Glutamatergic neuron (in vitro differentiated cells): ENCODE measurements around the gene RAB30. TPM values are rescaled to one million over a fixed set of nuclear protein-coding genes. Genes with fewer than 3 reads are reported as not detected.

Experiments
- DNase-seq: peaks from one replicate; pipeline ENCODE4 v3.0.0; 2022
- H3K27ac Mint-ChIP-seq: one replicate; pipeline ENCODE4 v1.8.0; 2020; ENCODE audit warnings: mild to moderate bottlenecking, mixed read lengths, inconsistent platforms; ENCODE audit not compliant: unreplicated experiment
- H3K27me3 Mint-ChIP-seq: one replicate; pipeline ENCODE4 v1.8.0; 2020; ENCODE audit warnings: mild to moderate bottlenecking, moderate library complexity, mixed read lengths, inconsistent platforms; ENCODE audit not compliant: unreplicated experiment
- H3K36me3 Mint-ChIP-seq: one replicate; pipeline ENCODE4 v1.8.0; 2020; ENCODE audit warnings: mild to moderate bottlenecking, mixed read lengths, inconsistent platforms; ENCODE audit not compliant: unreplicated experiment
- H3K4me1 Mint-ChIP-seq: one replicate; pipeline ENCODE4 v1.8.0; 2020; ENCODE audit warnings: mild to moderate bottlenecking, low read depth, mixed read lengths, inconsistent platforms; ENCODE audit not compliant: unreplicated experiment
- H3K4me3 Mint-ChIP-seq: one replicate; pipeline ENCODE4 v1.8.0; 2020; ENCODE audit warnings: mild to moderate bottlenecking, mixed read lengths, inconsistent platforms; ENCODE audit not compliant: unreplicated experiment
- H3K9me3 Mint-ChIP-seq: one replicate; pipeline ENCODE4 v1.8.0; 2020; ENCODE audit warnings: mild to moderate bottlenecking, moderate library complexity, mixed read lengths, inconsistent platforms; ENCODE audit not compliant: unreplicated experiment
- total RNA-seq: library from RNA; stranded (reverse); fragmentation: NEBNext Ultra II Directional; extraction: Animal tissue kit (Norgen Biotek cat#: 25700); gene quantifications from one replicate; pipeline ENCODE4 v1.2.1, GENCODE V29; 2021; ENCODE audit not compliant: unreplicated experiment
- TF ChIP-seq, protein P1 (sequence below): fragments of 200-600 bp; sonication (generic); IDR thresholded peaks from one replicate; pipeline ENCODE4 v1.5.0; 2021; ENCODE audit not compliant: partially characterized antibody, unreplicated experiment

RAB30 gene
- total RNA-seq, 1 donor from 2014 or later = 59.4 TPM

DNA sequence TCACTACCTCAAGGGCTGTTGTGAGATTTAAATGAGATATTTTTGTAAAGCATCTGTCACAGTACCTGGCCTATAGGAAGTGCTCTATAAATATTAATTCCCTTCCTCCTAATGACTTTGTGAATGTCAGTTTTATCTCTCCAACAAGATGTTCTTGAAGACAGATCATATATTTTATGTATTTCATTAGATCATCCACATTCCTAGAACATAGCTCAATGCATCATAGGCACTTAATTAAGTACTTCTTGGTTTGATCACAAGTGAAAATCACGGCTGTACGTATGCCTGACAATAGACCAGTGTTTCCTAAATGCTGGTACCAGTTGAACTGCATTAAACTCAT, 49.9 kb downstream of the RAB30 start:
- peaks cover 8% of the 10 kb centered on the region for H3K36me3 Mint-ChIP-seq
- no peak overlapping the region for H3K4me3 Mint-ChIP-seq

GRCh38 chr11:83020942-83021779, 50.5 kb downstream of the RAB30 start:
- no peak for DNase-seq
- Mint-ChIP-seq H3K36me3 (peaks cover 6% of the 10 kb centered on the region), H3K27me3 (peaks cover 2% of the 10 kb centered on the region), H3K4me1 (peaks cover 12% of the 10 kb centered on the region), H3K27ac (no peak overlapping the region), H3K9me3 (peaks cover 1% of the 10 kb centered on the region), H3K4me3 (no peak overlapping the region)
- TF ChIP-seq, protein P1, sequence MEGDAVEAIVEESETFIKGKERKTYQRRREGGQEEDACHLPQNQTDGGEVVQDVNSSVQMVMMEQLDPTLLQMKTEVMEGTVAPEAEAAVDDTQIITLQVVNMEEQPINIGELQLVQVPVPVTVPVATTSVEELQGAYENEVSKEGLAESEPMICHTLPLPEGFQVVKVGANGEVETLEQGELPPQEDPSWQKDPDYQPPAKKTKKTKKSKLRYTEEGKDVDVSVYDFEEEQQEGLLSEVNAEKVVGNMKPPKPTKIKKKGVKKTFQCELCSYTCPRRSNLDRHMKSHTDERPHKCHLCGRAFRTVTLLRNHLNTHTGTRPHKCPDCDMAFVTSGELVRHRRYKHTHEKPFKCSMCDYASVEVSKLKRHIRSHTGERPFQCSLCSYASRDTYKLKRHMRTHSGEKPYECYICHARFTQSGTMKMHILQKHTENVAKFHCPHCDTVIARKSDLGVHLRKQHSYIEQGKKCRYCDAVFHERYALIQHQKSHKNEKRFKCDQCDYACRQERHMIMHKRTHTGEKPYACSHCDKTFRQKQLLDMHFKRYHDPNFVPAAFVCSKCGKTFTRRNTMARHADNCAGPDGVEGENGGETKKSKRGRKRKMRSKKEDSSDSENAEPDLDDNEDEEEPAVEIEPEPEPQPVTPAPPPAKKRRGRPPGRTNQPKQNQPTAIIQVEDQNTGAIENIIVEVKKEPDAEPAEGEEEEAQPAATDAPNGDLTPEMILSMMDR = no peak

More for the DNA sequence above, 49.9 kb downstream of the RAB30 start:
- Mint-ChIP-seq H3K4me1 (peaks cover 15% of the 10 kb centered on the region), H3K9me3 (peaks cover 1% of the 10 kb centered on the region), H3K27me3 (peaks cover 2% of the 10 kb centered on the region), H3K27ac (no peak overlapping the region)
- TF ChIP-seq, protein P1 = no peak
- no peak for DNase-seq

GRCh38 chr11:83019888-83020579, 51.7 kb downstream of the RAB30 start:
- no peak for DNase-seq
- TF ChIP-seq, protein P1 = no peak
- Mint-ChIP-seq H3K27me3 (peaks cover 2% of the 10 kb centered on the region), H3K36me3 (peaks cover 9% of the 10 kb centered on the region), H3K27ac (no peak overlapping the region), H3K4me1 (peaks cover 8% of the 10 kb centered on the region), H3K4me3 (no peak overlapping the region), H3K9me3 (peaks cover 1% of the 10 kb centered on the region)

- H3K9me3 Mint-ChIP-seq = peaks cover 1% of the 10 kb centered on the region
- peaks cover 4% of the 10 kb centered on the region for H3K4me1 Mint-ChIP-seq
- H3K27ac Mint-ChIP-seq = no peak overlapping the region
- H3K4me3 Mint-ChIP-seq = no peak overlapping the region
- H3K27me3 Mint-ChIP-seq = peaks cover 4% of the 10 kb centered on the region
- DNase-seq = no peak
- H3K36me3 Mint-ChIP-seq = peaks cover 4% of the 10 kb centered on the region
- TF ChIP-seq, protein P1 = no peak
Measured at GRCh38 chr11:83014951-83015350, 56.7 kb downstream of the RAB30 start.
